Measurements from ENCODE around the gene GRID1.

The GRID1 gene

DNA sequence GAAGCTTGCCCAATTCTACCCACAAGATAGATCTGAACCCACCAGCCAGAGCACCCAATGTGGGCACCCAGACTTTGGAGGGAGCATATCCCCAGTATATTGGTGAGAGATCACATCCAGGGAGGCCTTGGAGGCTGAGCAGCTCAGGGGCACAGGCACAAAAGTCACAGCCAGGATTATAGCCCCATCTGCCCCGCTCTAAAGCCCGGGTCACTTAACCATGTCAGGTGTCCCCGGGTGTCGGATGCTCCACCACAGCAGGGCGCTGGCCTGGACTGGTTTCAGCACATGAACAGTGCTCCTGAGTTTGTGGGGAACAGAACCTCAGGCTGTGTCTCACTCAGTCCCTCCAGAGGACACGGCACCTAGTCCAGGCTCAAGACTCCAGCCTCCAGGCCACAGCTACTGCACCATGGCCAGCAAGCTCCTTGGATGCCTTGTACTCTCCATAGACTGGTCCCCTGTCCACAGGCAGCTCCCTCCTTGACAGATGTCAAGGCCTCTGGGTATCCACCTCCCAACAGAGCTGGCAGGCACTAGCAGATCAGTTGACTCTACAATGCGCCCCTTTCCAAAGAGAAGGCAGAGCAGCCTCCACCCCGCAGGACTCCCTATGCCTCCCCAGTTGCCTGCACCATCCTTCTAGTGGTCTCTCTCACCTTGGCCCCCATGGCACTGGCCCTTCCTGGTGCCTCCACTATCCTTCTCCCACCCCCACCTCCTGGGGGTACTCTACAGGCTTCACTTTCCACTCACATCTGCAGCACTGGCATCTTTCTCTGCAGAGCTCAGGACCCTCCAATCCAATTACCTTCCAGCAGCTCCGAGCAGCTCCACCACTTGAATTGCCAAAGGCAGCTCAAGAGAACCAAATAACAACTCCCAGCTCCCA, 306.0 kb downstream of the GRID1 start:
- no peak for DNase-seq (ENCODE audit: low read depth)

DNA sequence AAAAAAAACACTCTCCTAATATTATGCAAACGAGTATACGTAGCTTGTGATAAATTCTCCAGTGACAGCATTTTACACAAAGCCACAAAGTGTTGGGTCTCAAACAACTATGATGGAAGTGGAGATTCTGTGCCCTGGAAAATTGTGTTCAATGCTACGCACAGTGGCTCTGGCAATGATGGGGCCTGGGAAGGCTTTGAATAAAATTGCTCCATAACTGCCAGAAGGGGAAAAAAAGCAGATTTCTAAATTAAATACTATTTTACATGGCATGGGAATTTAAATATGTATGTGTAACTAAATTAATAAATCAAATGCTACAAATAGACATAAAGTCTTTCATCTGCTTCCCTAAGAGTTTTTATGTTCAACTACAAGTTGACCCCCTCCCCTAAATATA, 306.7 kb downstream of the GRID1 start:
- DNase-seq (ENCODE audit: low read depth) = no peak

DNA sequence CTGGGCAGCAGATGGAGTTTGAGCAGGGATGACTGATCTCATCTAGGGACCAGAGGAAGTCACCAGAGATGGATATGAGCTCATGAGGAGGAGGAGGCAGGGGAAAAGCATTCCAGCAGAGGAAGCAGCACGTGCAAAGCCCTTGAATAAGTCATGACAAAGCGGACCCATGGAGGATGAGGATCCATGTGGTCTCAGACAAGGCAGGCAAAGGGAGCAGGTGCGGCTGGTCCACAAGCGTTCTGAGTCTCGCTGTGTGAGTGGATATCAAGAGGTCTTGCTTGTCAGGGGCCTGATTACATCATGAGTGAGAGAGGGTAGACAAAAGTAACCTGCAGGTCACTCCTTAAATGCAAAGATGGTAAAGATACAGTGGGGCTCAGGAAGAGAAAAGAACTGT, 307.6 kb downstream of the GRID1 start:
- no peak for DNase-seq (ENCODE audit: low read depth)

- no peak for DNase-seq (ENCODE audit: low read depth)
Observed at GRCh38 chr10:86057708-86058107, 308.9 kb downstream of the GRID1 start.

- no peak for DNase-seq (ENCODE audit: low read depth)
Observed at GRCh38 chr10:86056672-86057071, 309.9 kb downstream of the GRID1 start.

DNA sequence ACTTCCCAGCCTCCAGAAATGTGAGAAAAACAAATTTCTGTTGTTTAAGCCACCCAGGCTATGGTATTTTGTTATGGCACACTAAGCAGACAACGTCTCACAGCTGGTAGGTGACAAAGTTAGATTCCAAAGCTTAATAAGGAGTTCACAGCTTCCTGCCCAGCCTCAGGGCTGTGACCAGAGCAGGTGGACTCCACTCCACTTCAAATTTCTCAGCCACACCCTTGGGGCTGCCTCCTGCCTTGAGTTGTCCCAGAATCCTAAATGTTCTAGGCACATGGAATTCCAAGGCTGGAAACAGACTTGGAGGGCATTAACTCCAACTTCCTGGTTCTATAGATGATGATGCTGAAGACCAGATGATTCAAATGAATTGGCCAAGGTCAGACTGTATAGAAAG, 310.7 kb downstream of the GRID1 start:
- no peak for DNase-seq (ENCODE audit: low read depth)

DNA sequence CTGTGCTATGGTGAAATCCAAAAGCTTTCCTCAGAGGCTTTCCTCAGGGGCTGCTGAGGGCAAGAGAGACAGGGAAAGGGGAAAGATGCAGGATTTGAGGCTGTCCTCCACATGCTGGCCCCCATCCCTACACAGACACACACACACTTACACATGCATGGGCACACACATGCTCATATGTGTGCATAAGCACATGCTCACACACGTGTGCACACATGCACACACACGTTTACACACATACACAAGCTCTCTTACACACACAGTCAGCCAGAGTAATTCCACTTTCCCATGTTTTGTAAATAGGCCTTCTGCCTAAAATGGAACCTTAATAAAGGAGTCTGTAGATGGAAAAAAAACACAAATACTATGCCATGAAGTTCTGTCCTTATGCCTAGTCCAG, 312.9 kb downstream of the GRID1 start:
- no peak for DNase-seq (ENCODE audit: low read depth)

GRCh38 chr10:86051586-86051985, 315.0 kb downstream of the GRID1 start:
- DNase-seq (ENCODE audit: low read depth) = no peak

GRCh38 chr10:86049442-86049841, 317.2 kb downstream of the GRID1 start:
- no peak for DNase-seq (ENCODE audit: low read depth)

DNA sequence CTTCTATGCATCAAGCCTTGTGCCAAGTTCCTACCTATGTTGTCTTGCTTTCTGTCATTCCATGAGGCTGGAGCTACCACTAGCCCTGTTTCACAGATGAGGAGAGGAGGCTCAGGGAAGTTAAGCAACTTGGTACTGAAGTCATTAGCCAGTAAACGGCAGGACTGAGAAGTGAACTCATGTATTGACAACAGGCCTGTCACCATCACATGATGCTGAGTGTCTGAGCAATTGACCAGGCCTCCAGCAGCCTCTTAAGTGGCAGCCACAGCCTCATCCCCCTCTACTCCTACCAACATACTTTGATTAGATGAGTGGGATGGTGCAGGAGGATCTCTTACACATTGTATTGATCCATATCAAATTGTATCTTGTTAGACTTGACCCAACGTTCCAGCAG, 317.6 kb downstream of the GRID1 start:
- no peak for DNase-seq (ENCODE audit: low read depth)

DNA sequence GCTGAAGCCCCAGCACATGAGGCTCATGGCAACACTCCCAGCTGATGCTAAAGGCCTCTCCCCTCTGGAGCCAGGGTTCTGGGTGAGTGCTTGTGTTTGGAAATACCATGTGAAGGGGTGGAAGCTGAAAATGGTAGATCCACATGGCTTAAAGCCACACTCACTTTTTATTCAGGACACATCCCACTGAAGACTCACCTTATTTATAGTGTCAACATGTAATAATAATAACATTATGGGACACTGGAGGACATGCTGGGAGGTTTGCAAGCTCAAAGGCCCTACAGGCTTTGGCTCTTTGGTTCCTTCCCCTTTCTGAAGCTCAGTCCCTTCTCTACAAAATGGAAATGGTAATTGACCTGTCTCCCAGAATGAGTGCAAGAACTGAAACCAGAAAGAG, 318.0 kb downstream of the GRID1 start:
- DNase-seq (ENCODE audit: low read depth) = no peak

DNA sequence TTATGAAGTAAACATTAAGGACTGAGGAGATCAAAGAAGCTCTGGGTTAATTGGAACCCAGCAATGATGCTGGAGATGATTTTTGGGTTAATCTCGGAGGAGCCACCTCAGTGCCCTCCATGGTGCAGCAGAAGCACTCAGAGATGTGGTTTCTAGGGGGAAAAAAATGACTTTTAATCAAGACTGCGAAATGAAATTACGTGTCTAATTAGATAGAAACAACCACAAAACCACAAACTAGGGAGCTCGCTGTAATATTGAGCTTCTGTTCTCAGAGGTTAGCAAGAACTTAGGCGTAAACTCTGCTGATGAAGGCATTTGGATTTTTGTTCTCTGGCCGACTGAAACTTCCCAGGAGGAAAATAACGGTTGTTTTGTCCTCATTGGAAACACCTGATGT, 319.0 kb downstream of the GRID1 start:
- DNase-seq (ENCODE audit: low read depth) = no peak

- DNase-seq (ENCODE audit: low read depth) = no peak
Observed at GRCh38 chr10:86046845-86047460, 319.6 kb downstream of the GRID1 start.

GRCh38 chr10:86045896-86046295, 320.7 kb downstream of the GRID1 start:
- DNase-seq (ENCODE audit: low read depth) = no peak

GRCh38 chr10:86044029-86044428, 322.6 kb downstream of the GRID1 start:
- DNase-seq (ENCODE audit: low read depth) = no peak

DNA sequence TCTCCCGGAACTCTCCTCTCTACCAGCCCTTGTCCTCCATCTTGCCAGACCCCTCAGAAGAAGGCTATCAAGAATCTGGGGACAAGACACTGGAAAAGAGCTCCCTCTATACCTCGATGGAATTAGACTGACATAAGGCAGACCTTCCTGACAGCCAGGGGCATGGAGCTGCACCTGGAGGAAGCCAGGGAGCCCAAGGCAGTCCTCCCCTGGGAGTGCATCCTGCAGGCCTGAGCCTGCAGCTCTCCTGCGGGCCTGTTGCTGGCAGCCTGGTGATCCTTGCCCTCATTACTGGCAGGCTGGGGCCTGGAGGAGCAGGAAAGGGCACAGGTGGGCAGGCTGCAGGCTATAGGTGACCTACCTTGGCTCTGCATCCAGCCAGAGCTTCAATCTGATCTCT, 323.4 kb downstream of the GRID1 start:
- no peak for DNase-seq (ENCODE audit: low read depth)

DNA sequence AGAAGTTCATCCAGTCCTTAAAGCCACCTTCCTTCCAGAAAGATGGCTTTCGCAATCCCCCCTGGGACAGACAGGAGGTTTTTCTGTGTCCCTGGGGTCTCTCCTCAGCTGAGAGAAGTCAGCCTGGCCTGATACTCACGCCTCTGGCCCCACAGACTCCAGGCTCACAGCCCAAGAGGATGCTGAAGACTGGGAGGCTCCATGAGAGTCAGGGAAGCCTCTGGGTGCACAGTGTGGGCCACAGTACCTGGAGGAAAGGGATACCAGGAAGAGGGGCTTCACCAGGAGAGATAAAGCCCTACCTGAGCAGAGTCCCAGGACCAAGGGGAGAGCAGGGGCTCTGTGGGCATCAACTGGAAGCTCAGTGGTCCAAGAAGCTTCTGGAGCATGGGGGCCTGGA, 324.4 kb downstream of the GRID1 start:
- DNase-seq (ENCODE audit: low read depth) = no peak

GRCh38 chr10:86041116-86041515, 325.5 kb downstream of the GRID1 start:
- no peak for DNase-seq (ENCODE audit: low read depth)

- DNase-seq (ENCODE audit: low read depth) = no peak
Observed at GRCh38 chr10:86038371-86038770, 328.2 kb downstream of the GRID1 start.

GRCh38 chr10:86037096-86037495, 329.5 kb downstream of the GRID1 start:
- DNase-seq (ENCODE audit: low read depth) = no peak

DNA sequence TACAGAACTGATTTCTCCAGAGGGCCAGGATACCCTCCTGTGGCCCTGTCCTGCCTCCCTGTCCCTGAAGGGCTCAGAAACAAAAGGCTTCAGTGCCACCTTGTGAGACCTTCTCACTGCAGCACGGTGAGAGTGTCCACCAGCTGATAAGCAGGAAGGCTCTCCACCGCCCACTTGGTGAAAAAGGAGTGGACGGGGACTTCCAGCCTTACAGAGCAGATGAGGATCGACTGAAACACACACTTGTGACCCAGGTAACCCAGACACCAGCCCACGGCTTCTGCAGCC, 330.1 kb downstream of the GRID1 start:
- no peak for DNase-seq (ENCODE audit: low read depth)

DNA sequence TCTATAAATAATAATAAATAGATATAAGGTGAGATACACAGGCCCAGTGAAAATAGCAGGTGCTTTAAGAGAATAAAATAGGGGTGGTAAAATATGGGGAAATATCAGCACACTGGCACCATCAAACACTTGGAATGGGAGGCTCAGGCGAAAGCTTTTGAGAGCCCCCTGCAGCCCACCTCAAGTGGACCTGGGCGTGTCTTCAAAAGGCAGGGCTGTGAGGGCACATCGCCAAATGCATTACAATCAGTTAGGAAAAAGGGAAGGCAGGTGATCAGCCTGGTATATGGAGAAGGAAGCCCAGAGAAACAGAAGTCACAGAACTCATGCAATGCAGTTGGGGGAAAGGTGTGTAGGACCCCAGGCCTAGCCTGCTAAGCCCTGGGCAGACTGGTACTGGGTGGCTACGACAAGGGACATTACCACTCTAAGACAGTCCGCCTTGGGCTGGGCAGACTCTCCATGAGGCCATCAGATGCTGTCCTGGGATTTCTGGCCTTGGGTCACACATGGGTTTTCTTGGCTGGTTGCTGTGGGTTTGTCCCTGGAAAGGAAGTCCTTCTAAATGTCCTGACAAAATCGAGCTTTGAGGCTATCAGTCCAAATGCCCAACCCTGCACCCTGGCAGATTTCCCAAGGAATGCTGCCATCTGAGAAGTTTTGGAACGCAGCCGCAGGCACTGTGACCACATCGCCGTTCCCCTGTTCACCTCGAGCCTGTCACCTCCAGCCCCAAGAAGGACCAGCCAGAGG, 330.6 kb downstream of the GRID1 start:
- DNase-seq (ENCODE audit: low read depth) = no peak

GRCh38 chr10:86034710-86035109, 331.9 kb downstream of the GRID1 start:
- DNase-seq (ENCODE audit: low read depth) = no peak

Measured in stimulated activated CD8-positive, alpha-beta memory T cell treated with anti-CD3 and anti-CD28 coated beads, Interleukin-15, amount 100 ng/mL, for 24 hours (primary cell).